Stimulated activated CD4-positive, alpha-beta T cell treated with anti-CD3 and anti-CD28 coated beads, Interleukin-1b, Interleukin-23, amount 100 ng/mL, for 24 hours (primary cell): Measurements from ENCODE around the gene PTPN4.

Experiments
- DNase-seq, 4 experiments: peaks; one replicate each; pipeline ENCODE4 v3.0.0-alpha.2; 2020; ENCODE audit warnings: low read depth in 4 of 4, low spot score in 1 of 4

Gene PTPN4

GRCh38 chr2:119759451-119760236 is at the start of gene PTPN4:
PTPN4 (plus strand) TSS chr2:119759922; CDS start chr2:119809854, 49,932 bp downstream.
- peak; percentile 72 to 93 (median 83) for DNase-seq

GRCh38 chr2:119710281-119710680 is 49.4 kb upstream of the PTPN4 start:
- no peak for DNase-seq

GRCh38 chr2:119711352-119711751 is 48.4 kb upstream of the PTPN4 start:
- no peak for DNase-seq

DNA sequence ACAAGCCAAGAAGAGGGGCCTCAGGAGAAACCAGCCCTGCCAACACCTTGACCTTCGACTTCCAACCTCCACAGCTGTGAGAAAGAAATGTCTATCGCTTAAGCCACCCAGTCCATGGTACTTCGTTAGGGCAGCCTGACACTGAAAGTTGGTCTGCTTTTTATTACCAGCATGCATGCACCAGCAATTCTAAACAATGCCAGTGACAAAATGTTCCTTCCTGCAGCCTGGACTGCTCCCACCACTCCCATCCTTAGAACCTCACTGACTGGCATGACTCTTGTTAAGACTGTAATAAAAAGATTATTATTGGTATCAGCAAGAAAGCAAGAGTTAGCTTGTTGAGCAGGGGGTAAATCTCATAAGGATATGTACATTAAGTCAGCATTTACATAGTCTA is 47.2 kb upstream of the PTPN4 start:
- DNase-seq, result no peak

- no peak for DNase-seq
These were observed 45.8 kb upstream of the PTPN4 start for GRCh38 chr2:119713819-119714490.

GRCh38 chr2:119715409-119716283 is 44.1 kb upstream of the PTPN4 start:
- no peak for DNase-seq

- no peak for DNase-seq
These were observed 43.4 kb upstream of the PTPN4 start for GRCh38 chr2:119716284-119716672.

DNA sequence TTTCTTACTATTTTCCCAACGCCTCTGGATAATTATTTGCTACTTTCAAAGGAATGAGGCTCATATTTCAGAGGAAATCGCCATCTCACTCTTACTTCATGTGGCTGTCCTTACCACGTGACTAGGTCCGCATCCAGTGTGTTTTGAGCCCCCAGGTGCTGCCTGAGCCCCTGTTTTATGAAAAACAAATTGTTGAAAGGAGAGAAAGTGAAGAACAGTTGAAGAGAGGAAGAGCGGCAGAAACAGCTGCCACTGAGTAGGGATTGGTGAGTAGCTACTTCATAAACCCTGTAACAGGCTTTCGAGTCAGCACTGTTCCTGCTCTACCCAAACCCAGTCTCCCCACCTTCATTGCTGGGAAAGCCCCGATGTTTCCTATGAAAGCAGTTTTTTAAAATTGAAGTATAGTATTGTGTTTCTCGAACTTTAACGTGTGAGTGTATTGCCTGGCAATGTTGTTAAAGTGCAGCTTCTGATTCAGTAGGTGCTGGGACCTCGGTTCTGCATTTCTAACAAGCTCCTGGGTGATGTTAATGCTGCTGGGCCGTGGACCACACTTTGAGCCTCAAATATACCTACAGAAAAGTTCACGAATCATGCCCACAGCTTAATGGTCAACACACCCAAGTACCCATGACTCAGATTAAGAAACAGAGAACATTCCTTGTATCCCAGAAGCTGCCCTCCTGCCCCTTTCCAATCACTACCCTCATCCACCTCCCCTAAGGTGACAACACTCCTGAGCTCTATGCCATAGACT is 41.0 kb upstream of the PTPN4 start:
- no peak for DNase-seq

- no peak for DNase-seq
These were observed 40.5 kb upstream of the PTPN4 start for GRCh38 chr2:119719261-119719627.

- DNase-seq, result no peak
These were observed 38.7 kb upstream of the PTPN4 start for GRCh38 chr2:119721043-119721442.

DNA sequence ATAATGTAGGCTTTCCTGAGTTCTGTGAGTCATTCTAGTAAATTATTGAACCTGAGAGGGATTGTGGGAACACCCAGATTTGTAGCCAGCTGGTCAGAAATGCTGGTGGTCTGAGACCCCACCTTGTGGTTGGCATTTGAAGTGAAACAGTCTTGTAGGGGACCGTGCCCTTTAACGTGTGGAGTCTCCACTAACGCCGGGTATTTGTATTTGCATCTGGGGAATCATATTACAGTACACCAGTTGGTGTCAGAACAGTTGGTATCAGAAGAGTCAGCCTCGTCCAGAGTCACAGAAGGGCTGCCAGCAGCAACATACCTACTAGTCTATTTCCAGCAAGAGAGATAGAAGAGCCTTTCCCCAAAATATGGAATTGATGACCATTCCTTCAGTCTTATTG is 38.3 kb upstream of the PTPN4 start:
- DNase-seq, result no peak

- DNase-seq, result no peak
These were observed 37.8 kb upstream of the PTPN4 start for GRCh38 chr2:119721904-119722303.

GRCh38 chr2:119723186-119723585 is 36.5 kb upstream of the PTPN4 start:
- no peak for DNase-seq

DNA sequence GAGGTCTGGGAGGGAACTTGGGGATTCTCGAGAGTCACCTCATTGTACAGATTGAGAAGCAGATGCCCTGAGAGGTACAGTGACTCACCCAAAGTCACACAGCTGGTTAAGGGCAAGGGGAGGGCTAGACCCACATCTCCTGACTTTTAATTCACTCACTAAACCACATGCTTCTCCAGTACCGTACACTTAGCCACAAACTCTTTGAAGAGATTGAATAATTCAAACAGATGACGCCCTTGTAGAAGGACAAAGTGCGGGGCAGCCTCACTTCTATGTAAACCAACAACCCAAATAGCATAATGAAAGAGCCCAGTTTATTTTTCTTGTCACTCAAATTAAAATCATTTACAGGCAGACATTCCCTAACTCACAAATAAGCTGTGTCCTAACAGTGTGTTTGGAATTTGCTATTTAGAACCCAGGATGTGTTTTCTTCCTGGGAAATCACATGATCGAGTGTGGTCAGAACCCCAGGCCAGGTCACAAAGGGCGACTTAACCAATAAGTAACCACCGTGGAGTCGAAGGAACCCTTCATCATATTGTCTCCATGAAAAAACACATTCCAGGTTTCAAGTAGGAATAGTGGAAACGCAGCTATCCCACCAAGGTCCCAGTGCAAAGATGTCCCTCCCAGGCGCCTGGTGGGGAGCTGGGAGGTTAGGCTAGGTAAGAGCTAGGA is 35.8 kb upstream of the PTPN4 start:
- DNase-seq, result no peak

DNA sequence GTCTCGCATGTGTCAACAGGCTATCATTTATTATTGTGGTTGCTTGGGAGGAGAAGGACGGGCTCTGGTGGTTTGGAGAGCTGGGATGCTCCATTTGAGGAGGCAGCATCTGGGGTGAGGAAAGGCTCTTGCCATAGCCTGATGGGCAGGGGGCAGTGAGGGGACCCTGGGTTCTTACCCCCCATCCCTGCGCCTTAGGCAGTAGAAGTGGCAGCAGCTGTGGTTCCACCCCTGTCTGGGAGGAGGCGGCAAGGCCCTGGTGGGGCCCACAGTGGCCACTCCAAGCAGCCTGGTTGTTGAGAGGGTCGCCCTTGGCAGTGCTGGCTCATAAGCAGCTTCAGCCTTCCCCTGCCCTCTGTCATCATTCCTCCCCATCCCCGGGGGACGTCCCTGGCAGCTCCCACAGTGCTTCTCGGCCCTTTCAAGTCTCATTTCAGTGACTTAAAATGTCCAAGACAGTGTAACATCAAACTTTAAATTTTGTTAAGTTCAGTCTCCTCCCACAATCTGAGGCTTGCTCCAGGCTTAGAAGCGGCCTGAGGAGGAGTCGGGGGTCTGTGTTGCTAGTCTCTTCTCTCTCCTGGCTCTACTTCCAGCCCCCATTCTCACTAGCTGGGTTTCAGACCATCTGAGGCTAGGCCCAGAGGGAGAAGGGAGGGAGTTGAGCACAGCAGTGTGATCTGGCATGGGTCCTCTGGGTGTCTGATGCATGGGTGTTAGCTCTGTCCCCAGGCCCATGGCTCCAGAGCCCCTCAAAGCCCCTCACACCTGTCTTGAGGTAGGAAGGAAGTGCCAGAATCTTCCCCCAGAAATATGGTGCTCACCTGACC is 34.9 kb upstream of the PTPN4 start:
- DNase-seq, result no peak

- no peak for DNase-seq
These were observed 32.2 kb upstream of the PTPN4 start for GRCh38 chr2:119727493-119727892.

DNA sequence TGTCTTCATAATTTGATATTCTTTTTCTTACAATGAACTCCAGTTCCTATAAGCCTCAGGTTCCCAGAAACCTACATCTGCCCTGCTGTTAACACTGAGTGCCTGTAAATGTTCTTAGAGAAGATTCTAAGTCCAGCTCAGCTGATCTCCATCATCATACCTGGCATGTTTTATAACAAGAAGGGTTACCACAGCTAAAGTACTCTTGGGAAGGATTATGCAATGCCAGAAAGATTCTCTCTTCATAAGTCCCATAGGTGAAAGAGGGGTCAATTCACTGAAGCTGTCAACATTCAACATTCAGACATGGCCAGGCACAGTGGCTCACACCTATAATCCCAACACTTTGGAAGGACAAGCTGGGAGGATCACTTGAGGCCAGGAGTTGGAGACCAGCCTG is 31.3 kb upstream of the PTPN4 start:
- DNase-seq, result no peak

- DNase-seq, result no peak
These were observed 29.0 kb upstream of the PTPN4 start for GRCh38 chr2:119730671-119731177.

DNA sequence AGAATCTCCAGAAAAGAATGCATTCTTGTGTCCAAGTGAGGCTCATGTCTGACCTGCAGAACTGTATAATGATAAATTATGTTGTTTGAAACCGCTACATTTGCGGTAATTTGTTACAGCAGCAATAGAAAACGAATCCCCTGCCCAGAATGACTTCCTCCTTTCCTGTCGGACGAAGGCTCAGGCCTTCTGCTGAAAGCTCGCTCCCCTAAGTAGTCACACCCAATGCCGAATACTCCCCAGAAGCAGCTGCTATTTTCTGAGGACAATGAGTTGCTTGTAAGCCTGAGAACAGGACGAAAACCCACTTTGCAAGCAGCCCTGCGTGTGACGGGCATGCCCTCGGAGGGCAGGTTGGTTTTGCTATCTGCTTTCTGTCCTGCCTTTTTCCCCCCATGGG is 27.7 kb upstream of the PTPN4 start:
- no peak for DNase-seq
